ENCODE results near the gene HSFX1. TPM values are rescaled to one million over a fixed set of nuclear protein-coding genes. Genes with fewer than 3 reads are reported as not detected.

The HSFX1 gene
- total RNA-seq, 1 experiment from 2014 or later, result 0.44 TPM

GRCh38 chrX:149818652-149819051 is 44.8 kb downstream of the HSFX1 start:
- BruUV-seq (replicated peaks), result no TSS peak
- Histone ChIP-seq H4K20me1 (ENCODE audit: insufficient read depth) (no peaks in the 10 kb centered on the region), H3K27me3 (ENCODE audit: insufficient read depth, low read length) (peaks cover 3% of the 10 kb centered on the region; the same call in 1 of the 2 replicates), H3K4me1 (ENCODE audit: control insufficient read depth in 1 of 2, insufficient read depth in 2 of 2, low read length in 2 of 2) (no peaks in the 10 kb centered on the region), H3K27ac (ENCODE audit: low read depth, low read length) (no peak overlapping the region), H3K36me3 (ENCODE audit: control insufficient read depth in 1 of 2, insufficient read depth in 2 of 2, low read length in 2 of 2) (no peaks in the 10 kb centered on the region), H3K4me2 (ENCODE audit: low read length) (no peak overlapping the region), H3K4me3 (replicated peaks in 1 of 2; ENCODE audit: low read depth in 1 of 2, low read length in 2 of 2) (no peak overlapping the region), H3K79me2 (ENCODE audit: insufficient read depth, low read length) (no peaks in the 10 kb centered on the region), H2AFZ (ENCODE audit: low read depth, low read length, poor library complexity, severe bottlenecking) (no peak overlapping the region), H3K9ac (ENCODE audit: low read length) (no peak overlapping the region), H3K9me3 (ENCODE audit: control insufficient read depth in 1 of 2, insufficient read depth in 1 of 2, low read depth in 1 of 2, low read length in 2 of 2) (no peaks in the 10 kb centered on the region), H3K9me2 (ENCODE audit: insufficient read depth) (no peaks in the 10 kb centered on the region)
- POLR2A ChIA-PET, result no interaction called here
- intact Hi-C loops (cut with micrococcal nuclease), result no loop called here
- no peak for ATAC-seq
- TF ChIP-seq RAD21 (IDR thresholded peaks at IDR 0.05; ENCODE audit: low read depth), result no peak
- no peak for TF ChIP-seq MAX (IDR thresholded peaks at IDR 0.05)
- TF ChIP-seq EZH2phosphoT487 (IDR thresholded peaks at IDR 0.05; ENCODE audit: borderline replicate concordance), result no peak
- no peak for TF ChIP-seq SP1 (IDR thresholded peaks at IDR 0.05; ENCODE audit: low read depth)
- TF ChIP-seq EZH2 (IDR thresholded peaks at IDR 0.05), result no peak
- no peak for DNase-seq (ENCODE audit: low read depth, low spot score)
- CTCF ChIA-PET, result no interaction called here
- RAD21 ChIA-PET (ENCODE audit: low non-redundant PET in 1 of 2, low total read pairs in 2 of 2, uncharacterized antibody in 2 of 2, unreplicated experiment in 2 of 2), result no interaction called here

- no peaks in the 10 kb centered on the region for H3K9me3 ChIP-seq (ENCODE audit: control insufficient read depth in 1 of 2, insufficient read depth in 1 of 2, low read depth in 1 of 2, low read length in 2 of 2)
- DNase-seq (ENCODE audit: low read depth, low spot score), result no peak
- H3K4me3 ChIP-seq (replicated peaks in 1 of 2; ENCODE audit: low read depth in 1 of 2, low read length in 2 of 2), result no peak overlapping the region
- H3K9me2 ChIP-seq (ENCODE audit: insufficient read depth), result no peaks in the 10 kb centered on the region
- no peaks in the 10 kb centered on the region for H3K4me1 ChIP-seq (ENCODE audit: control insufficient read depth in 1 of 2, insufficient read depth in 2 of 2, low read length in 2 of 2)
- no peak overlapping the region for H3K4me2 ChIP-seq (ENCODE audit: low read length)
- no peak for TF ChIP-seq POLR2A (IDR thresholded peaks at IDR 0.05; ENCODE audit: borderline replicate concordance, extremely low read depth, insufficient read depth, insufficient read length)
- no peak for TF ChIP-seq YY1 (IDR thresholded peaks at IDR 0.05; ENCODE audit: extremely low read depth, insufficient replicate concordance, low read depth, low read length)
- no peak for TF ChIP-seq EZH2 (IDR thresholded peaks at IDR 0.05)
- no peak for TF ChIP-seq CTCF (IDR thresholded peaks at IDR 0.05 in 2 of 3, conservative IDR thresholded peaks at IDR 0.05 in 1 of 3; ENCODE audit: borderline replicate concordance in 1 of 3, insufficient read depth in 1 of 3, low read depth in 2 of 3, low read length in 2 of 3)
- no peak for TF ChIP-seq ELF1 (IDR thresholded peaks at IDR 0.05; ENCODE audit: borderline replicate concordance, low read depth)
- TF ChIP-seq TCF7L2 (IDR thresholded peaks at IDR 0.05; ENCODE audit: borderline replicate concordance, extremely low read depth, insufficient read depth, insufficient read length), result no peak
- TF ChIP-seq SP1 (IDR thresholded peaks at IDR 0.05; ENCODE audit: low read depth), result no peak
- no peak for TF ChIP-seq EZH2phosphoT487 (IDR thresholded peaks at IDR 0.05; ENCODE audit: borderline replicate concordance)
- no peak for TF ChIP-seq REST (IDR thresholded peaks at IDR 0.05; ENCODE audit: low read depth)
- no peak for TF ChIP-seq POLR2AphosphoS5 (IDR thresholded peaks at IDR 0.05; ENCODE audit: low read depth, low read length)
- no peak for TF ChIP-seq SIN3A (IDR thresholded peaks at IDR 0.05; ENCODE audit: low read depth)
- TF ChIP-seq ZFX (IDR thresholded peaks at IDR 0.05), result no peak
- TF ChIP-seq EGR1 (IDR thresholded peaks at IDR 0.05; ENCODE audit: low read depth), result no peak
- ATAC-seq, result no peak
- no peak overlapping the region for H3K27ac ChIP-seq (ENCODE audit: low read depth, low read length)
- no peaks in the 10 kb centered on the region for H3K79me2 ChIP-seq (ENCODE audit: insufficient read depth, low read length)
- RAD21 ChIA-PET (ENCODE audit: low non-redundant PET in 1 of 2, low total read pairs in 2 of 2, uncharacterized antibody in 2 of 2, unreplicated experiment in 2 of 2), result no interaction called here
- H4K20me1 ChIP-seq (ENCODE audit: insufficient read depth), result no peaks in the 10 kb centered on the region
- BruUV-seq (replicated peaks), result no TSS peak
- no peaks in the 10 kb centered on the region for H3K27me3 ChIP-seq (ENCODE audit: insufficient read depth, low read length)
- no peak overlapping the region for H3K9ac ChIP-seq (ENCODE audit: low read length)
- CTCF ChIA-PET, result no interaction called here
- H2AFZ ChIP-seq (ENCODE audit: low read depth, low read length, poor library complexity, severe bottlenecking), result no peak overlapping the region
- POLR2A ChIA-PET, result no interaction called here
- H3K36me3 ChIP-seq (ENCODE audit: control insufficient read depth in 1 of 2, insufficient read depth in 2 of 2, low read length in 2 of 2), result no peaks in the 10 kb centered on the region
- intact Hi-C loops (cut with micrococcal nuclease), result no loop called here
These were observed 45.5 kb downstream of the HSFX1 start for GRCh38 chrX:149819371-149819770.
